SU-DHL-6 (cell line): Measurements from ENCODE around the gene DOK7.

Experiments used
- CTCF ChIP-seq: fragments of 200-600 bp; sonication (generic); IDR thresholded peaks from one replicate; pipeline ENCODE4 v1.5.1; 2017; ENCODE audit warnings: antibody characterized with exemption, mild to moderate bottlenecking, low read length, moderate library complexity; ENCODE audit not compliant: insufficient read depth, poor library complexity, severe bottlenecking
- EZH2phosphoT487 ChIP-seq: fragments of 200-600 bp; sonication (generic), shearing (Covaris generic); conservative IDR thresholded peaks from 2 replicates; pipeline ENCODE4 v1.6.1; 2018; ENCODE audit warnings: mild to moderate bottlenecking, antibody characterized with exemption, low read length, moderate library complexity, mixed read lengths

- no peak for TF ChIP-seq EZH2phosphoT487
- no peak for TF ChIP-seq CTCF
Observed at GRCh38 chr4:3530663-3531254, 67.7 kb downstream of the DOK7 start.
